Stomach smooth muscle (tissue), 2 donors: Measurements from ENCODE around the gene AKAP3.

Source experiments
- H3K27ac ChIP-seq: one replicate; pipeline ENCODE4 v1.7.0; 2013; ENCODE audit warnings: mild to moderate bottlenecking, low read length, inconsistent platforms
- H3K27me3 ChIP-seq, 2 donors: one replicate each; pipeline ENCODE4 v1.7.0; 2013; ENCODE audit warnings: low read length in 2 of 2; ENCODE audit not compliant: insufficient read depth in 2 of 2, control insufficient read depth in 1 of 2
- H3K36me3 ChIP-seq, 2 donors: one replicate each; pipeline ENCODE4 v1.7.0; 2013; ENCODE audit warnings: low read length in 2 of 2; ENCODE audit not compliant: control insufficient read depth in 2 of 2, insufficient read depth in 2 of 2
- H3K4me1 ChIP-seq: one replicate; pipeline ENCODE4 v1.7.0; 2013; ENCODE audit warnings: low read length; ENCODE audit not compliant: control insufficient read depth, insufficient read depth
- H3K4me3 ChIP-seq, 2 donors: one replicate each; pipeline ENCODE4 v1.7.0; 2013; ENCODE audit warnings: low read length in 2 of 2
- H3K9ac ChIP-seq, 2 donors: one replicate each; pipeline ENCODE4 v1.7.0; 2013; ENCODE audit warnings: low read length in 2 of 2, mild to moderate bottlenecking in 1 of 2
- H3K9me3 ChIP-seq, 2 donors: one replicate each; pipeline ENCODE4 v1.7.0; 2013; ENCODE audit warnings: low read length in 2 of 2; ENCODE audit not compliant: control insufficient read depth in 2 of 2
- donor health status: healthy.
- donor health status: Pancreatic carcinoma.

Gene AKAP3

DNA sequence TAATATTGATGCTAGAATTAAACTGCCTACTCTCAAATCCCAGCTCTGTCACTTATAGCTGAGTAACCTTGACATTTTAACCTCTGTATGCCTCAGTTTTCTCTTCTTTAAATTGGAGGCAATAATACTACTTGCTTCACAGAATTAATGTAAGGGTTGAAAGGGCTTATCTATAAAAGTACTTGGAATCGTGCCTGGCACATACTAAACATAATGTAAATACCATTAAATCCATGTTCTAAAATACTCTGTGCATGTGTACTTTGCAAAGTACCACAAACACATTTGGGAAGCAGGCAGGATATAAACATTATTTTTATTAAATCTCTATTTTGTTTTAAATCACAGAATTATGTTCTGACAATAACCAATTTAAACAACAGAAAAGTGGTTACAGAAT, 44.9 kb downstream of the AKAP3 start:
- no peak overlapping the region for H3K27ac ChIP-seq
- peaks cover 0 to 2% of the 10 kb centered on the region in 2 donors for H3K36me3 ChIP-seq
- no peak overlapping the region for H3K4me3 ChIP-seq
- H3K9me3 ChIP-seq = no peaks in the 10 kb centered on the region
- H3K27me3 ChIP-seq = no peaks in the 10 kb centered on the region
- peaks cover 2% of the 10 kb centered on the region for H3K4me1 ChIP-seq
- no peak overlapping the region for H3K9ac ChIP-seq

DNA sequence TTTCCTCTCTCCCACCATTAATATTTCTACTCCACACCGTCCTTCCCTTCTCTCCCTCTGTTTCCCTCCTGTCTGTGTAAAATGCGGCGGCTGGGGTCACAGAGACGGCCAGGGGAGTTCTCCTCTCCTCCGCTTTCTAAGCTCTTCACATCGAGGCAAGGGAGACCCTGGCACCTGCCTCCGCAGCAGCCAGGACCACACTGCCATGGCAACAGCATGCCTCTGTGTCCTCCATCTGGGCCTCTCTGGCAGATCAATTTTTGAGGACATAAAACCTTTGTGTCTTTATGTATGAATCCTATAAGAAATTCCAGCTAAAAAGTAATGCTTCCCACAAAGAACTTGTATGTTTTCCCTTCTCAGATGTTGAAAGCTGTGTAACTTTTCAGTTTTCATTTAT, 45.4 kb downstream of the AKAP3 start:
- no peak overlapping the region for H3K9ac ChIP-seq
- no peak overlapping the region for H3K27ac ChIP-seq
- no peaks in the 10 kb centered on the region for H3K9me3 ChIP-seq
- H3K36me3 ChIP-seq = peaks cover 0 to 2% of the 10 kb centered on the region in 2 donors
- H3K4me1 ChIP-seq = peaks cover 2% of the 10 kb centered on the region
- H3K27me3 ChIP-seq = no peaks in the 10 kb centered on the region
- H3K4me3 ChIP-seq = no peak overlapping the region

DNA sequence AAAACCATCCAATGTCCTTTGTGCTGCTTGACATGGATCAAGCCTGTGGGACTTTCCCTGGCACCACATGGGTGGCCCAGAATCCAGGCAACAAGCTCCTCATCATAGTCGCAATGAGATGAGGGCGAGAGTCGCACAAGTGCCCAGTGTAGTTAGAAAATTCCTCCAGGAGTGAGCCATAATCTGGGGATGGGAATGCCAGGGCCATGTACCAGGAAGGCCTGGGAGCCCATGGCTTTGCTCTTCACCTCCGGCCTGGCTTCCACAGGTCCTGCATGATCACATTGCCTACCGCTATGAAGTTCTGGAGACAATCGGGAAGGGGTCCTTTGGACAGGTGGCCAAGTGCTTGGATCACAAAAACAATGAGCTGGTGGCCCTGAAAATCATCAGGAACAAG, 53.0 kb downstream of the AKAP3 start:
- H3K27me3 ChIP-seq = peaks cover 2 to 3% of the 10 kb centered on the region in 2 donors

DNA sequence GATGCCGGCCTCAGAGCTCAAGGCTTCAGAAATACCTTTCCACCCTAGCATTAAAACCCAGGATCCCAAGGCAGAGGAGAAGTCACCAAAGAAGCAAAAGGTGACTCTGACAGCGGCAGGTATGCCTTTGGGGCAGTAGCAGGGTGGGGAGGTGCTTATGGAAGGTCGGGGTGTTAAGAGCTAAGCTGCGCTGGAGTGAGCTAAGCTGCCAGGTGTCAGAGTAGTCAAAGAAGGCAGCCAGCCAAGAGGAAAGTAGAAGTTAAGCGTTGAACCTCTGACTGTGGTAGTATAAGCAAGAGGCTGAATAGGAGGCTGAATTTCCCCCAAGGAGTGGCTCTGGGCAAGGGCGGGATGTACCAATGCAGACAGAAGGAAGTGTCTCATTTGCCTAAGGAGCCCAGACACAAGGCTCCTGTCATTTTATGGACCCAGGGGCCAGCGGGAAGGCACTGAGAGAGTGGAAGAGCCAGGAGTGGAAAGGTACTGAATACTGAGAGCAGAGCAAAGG, 57.6 kb downstream of the AKAP3 start:
- Histone ChIP-seq H3K36me3 (no peaks in the 10 kb centered on the region), H3K9me3 (no peaks in the 10 kb centered on the region), H3K27me3 (peaks cover 4 to 5% of the 10 kb centered on the region in 2 donors), H3K9ac (no peak overlapping the region), H3K4me1 (no peaks in the 10 kb centered on the region), H3K27ac (no peak overlapping the region), H3K4me3 (no peak overlapping the region)

More for the DNA sequence above, 53.0 kb downstream of the AKAP3 start:
- Histone ChIP-seq H3K27ac (no peak overlapping the region), H3K36me3 (no peaks in the 10 kb centered on the region), H3K9ac (no peak overlapping the region), H3K4me1 (no peaks in the 10 kb centered on the region), H3K4me3 (no peak overlapping the region), H3K9me3 (no peaks in the 10 kb centered on the region)

DNA sequence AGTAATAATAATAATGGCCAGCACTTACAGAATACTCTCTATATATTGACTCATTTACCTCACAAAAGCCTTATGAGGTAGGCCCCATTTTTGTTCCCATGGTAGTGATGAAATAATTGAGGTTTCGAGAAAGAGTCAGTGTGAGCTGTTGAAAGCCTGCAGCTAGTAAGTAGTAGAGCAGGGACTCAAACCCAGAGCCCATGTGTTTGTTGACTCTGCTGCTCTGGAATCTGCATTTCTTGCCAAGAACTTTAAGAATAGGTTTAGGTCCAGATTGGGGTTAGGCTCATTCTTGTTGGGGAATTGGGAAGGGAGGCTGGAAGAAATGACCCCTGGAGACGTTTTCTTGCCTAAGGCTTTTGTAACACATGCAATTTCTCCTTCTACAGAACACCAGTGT, 58.9 kb downstream of the AKAP3 start:
- Histone ChIP-seq H3K4me1 (no peaks in the 10 kb centered on the region), H3K9me3 (no peaks in the 10 kb centered on the region), H3K4me3 (no peak overlapping the region)

DNA sequence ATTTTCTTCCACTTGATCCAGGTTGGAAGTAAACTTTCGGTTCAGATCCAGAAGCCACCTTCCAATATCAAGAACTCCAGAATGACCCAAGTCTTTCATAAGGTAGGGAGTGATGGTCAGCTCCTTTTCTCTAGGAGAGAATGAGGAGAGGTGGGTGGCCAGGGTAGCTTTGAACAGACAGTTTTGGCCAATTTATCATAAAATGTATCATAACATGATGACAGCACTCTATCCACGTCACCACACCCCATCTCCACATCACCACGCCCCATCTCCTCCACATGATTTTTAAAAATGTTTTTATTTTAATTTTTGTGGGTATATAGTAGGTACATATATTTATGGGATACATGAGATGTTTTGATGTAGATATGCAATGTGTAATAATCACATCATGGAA, 59.9 kb downstream of the AKAP3 start:
- no peaks in the 10 kb centered on the region for H3K4me1 ChIP-seq
- H3K27me3 ChIP-seq = peaks cover 4 to 8% of the 10 kb centered on the region in 2 donors
- no peak overlapping the region for H3K4me3 ChIP-seq
- H3K9me3 ChIP-seq = no peaks in the 10 kb centered on the region
- H3K9ac ChIP-seq = no peak overlapping the region
- H3K36me3 ChIP-seq = no peaks in the 10 kb centered on the region
- no peak overlapping the region for H3K27ac ChIP-seq

More for the DNA sequence above, 58.9 kb downstream of the AKAP3 start:
- Histone ChIP-seq H3K9ac (no peak overlapping the region), H3K27me3 (peaks cover 4 to 6% of the 10 kb centered on the region in 2 donors), H3K36me3 (no peaks in the 10 kb centered on the region), H3K27ac (no peak overlapping the region)

DNA sequence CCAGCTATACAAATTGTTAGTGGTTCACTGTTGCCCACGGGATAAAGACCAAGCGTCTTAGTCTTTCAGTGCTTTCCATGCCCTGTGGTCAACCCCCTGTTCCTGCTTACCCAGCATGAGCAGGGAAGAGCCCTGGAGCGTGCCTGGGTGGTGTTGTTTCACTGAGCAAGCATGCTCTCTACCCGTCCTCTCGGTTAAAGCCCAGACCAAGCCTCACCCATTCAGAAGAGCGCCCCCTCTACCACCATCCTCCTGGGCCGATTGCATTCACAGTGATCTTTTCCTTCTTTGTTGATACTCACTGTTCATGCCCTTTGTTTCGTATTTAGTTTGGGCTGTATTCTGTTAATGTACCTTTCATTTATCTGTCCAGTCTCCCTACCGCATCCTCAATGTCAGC, 61.7 kb downstream of the AKAP3 start:
- Histone ChIP-seq H3K4me3 (no peak overlapping the region), H3K9me3 (no peaks in the 10 kb centered on the region), H3K27ac (no peak overlapping the region), H3K4me1 (no peaks in the 10 kb centered on the region), H3K9ac (no peak overlapping the region), H3K27me3 (peaks cover 4 to 9% of the 10 kb centered on the region in 2 donors), H3K36me3 (no peaks in the 10 kb centered on the region)

DNA sequence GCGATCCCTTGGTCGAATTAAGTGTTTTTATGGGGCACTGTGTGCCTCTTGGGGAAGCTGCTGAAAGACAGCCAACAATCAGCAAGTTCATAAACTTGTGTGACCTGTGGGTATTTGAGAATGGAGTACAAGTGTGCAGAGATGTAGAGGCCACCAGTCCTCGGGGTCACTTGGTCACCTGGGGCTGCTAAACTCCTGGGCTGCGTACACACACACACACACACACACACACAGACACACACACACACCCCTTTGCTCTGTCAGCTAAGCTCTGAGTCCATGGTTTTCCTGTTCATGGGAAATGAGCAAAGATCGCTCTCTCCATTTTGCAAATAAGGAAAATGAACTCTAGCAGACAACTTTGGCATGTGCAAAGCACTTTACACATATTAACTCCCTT, 62.4 kb downstream of the AKAP3 start:
- no peaks in the 10 kb centered on the region for H3K9me3 ChIP-seq
- no peaks in the 10 kb centered on the region for H3K36me3 ChIP-seq
- no peak overlapping the region for H3K9ac ChIP-seq

DNA sequence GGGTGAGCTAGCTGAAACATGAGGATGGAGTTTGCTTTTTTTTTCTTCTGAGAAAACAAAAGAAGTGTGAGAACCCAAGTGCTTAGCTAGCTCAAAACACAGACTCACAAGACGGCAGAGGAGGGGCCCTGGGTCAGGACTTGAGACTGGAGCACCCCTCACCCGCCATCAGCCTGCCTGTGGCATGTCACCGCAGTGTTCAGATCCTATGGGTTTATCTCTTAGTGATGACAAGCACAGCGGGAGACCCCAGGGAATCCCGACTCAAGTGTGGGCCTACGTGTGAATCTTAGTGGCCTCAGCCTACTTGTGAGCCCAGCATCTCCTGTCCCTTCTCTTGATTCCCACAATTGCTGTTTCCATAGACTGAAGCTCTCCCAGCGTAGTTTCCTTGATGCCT, 64.0 kb downstream of the AKAP3 start:
- peaks cover 4 to 8% of the 10 kb centered on the region in 2 donors for H3K27me3 ChIP-seq
- no peak overlapping the region for H3K4me3 ChIP-seq
- H3K4me1 ChIP-seq = no peaks in the 10 kb centered on the region
- no peaks in the 10 kb centered on the region for H3K9me3 ChIP-seq
- no peaks in the 10 kb centered on the region for H3K36me3 ChIP-seq
- no peak overlapping the region for H3K27ac ChIP-seq
- H3K9ac ChIP-seq = no peak overlapping the region

More for the DNA sequence above, 62.4 kb downstream of the AKAP3 start:
- peaks cover 5 to 7% of the 10 kb centered on the region in 2 donors for H3K27me3 ChIP-seq
- no peak overlapping the region for H3K27ac ChIP-seq
- H3K4me1 ChIP-seq = no peaks in the 10 kb centered on the region
- H3K4me3 ChIP-seq = no peak overlapping the region

DNA sequence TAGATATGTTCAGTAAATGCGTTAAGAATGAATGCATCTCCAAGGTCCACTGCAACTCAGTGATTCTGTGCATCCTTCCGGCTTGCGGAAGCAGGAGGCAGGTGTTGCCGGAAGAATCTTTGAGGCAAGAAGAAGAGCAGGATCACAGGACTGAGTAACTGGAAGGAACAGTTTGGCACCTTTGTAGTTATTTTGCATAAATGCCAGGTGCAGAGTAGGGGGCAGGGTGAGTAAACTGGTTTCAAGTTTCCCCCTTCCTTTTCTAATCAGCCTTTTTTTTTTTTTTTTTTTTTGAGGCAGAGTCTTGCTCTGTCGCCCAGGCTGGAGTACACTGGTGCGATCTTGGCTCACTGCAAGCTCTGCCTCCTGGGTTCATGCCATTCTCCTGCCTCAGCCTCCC, 64.6 kb downstream of the AKAP3 start:
- Histone ChIP-seq H3K27me3 (peaks cover 4 to 11% of the 10 kb centered on the region in 2 donors), H3K4me1 (no peaks in the 10 kb centered on the region), H3K36me3 (no peaks in the 10 kb centered on the region), H3K4me3 (no peak overlapping the region), H3K9me3 (no peaks in the 10 kb centered on the region), H3K9ac (no peak overlapping the region), H3K27ac (no peak overlapping the region)

DNA sequence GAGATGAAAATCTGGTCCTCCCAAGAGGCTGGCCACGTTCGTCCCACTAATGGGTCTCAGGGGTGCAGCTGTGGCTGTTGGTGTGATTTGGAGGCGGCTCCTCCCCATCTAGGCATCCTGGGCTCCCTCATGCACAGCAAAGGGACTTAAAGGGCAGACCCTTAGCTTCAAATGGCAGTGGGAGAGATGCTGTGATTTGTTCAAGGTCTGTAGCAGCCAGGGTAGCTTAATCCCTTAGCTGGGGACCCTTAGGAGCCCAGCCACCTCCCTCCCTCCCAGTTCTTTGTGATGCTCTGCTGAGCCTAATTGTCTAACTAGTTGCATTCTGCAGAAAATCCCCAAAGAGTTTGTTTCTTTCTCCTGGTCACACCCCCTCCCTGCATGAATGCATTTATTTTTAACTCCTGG, 68.6 kb downstream of the AKAP3 start:
- Histone ChIP-seq H3K9me3 (no peaks in the 10 kb centered on the region), H3K36me3 (no peaks in the 10 kb centered on the region), H3K27ac (no peak overlapping the region), H3K27me3 (peaks cover 4 to 9% of the 10 kb centered on the region in 2 donors), H3K9ac (no peak overlapping the region), H3K4me1 (no peaks in the 10 kb centered on the region), H3K4me3 (no peak overlapping the region)
